Stimulated activated CD4-positive, alpha-beta T cell treated with anti-CD3 and anti-CD28 coated beads, Interleukin-2, amount 100 ng/mL, for 48 hours (primary cell): ENCODE measurements around the gene ALDH9A1.

ENCODE experiments used
- DNase-seq, 2 donors: peaks; one replicate each; pipeline ENCODE4 v3.0.0-alpha.2; 2020

ALDH9A1 gene

DNA sequence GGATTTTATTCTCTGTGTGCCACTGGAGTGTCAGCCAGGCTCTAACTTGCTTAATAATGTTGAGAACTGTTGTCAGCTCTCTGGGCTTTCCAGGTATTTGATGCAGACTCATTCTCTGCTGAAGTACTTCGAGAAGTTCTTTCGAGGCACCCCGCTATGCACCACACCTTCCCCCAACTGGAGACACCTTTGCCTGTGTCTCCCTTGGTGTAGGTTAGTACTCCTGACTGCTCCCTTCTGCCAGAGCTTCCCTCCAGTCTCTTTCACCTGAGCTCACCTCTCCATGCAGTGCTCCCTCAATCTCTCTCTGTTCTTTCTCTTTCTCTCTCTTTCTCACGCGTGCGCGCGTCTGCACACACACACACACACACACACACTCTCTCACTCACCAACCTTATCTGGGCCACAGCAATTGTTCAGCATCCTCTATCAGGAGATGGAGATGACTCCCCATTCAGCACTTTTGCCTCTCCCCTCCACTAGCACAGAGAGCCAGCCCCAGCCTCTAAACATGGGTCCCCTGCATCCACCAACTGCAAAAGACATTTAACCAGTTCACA lies 81.3 kb downstream of the ALDH9A1 start:
- no peak for DNase-seq

DNA sequence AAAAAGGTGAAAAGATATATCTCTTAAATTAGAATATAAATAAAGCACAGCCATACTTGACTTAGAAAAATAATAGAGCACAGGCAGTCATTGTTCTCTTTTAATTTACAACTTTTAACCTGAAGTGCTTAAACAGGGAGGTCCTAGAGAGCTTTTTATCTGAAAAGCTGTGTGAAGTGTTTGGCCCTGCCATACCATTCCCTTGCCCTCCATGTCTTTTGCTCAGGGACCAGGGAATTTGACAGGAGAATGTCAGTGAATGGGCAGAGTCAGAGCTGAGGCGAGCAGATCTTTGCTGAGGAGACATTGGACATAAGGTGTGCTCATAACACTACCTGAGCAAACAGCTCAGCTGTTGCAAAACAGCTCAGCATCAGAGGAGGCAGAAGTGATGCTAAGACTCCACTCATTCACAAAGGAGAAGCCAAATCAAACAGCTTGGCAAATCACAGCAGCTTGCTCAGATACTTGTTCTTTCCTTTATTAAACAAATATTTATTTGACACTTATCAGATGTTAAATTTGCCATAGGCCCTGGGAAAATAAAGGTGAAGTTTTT lies 82.2 kb downstream of the ALDH9A1 start:
- no peak for DNase-seq
